ENCODE results near the gene ARHGEF17. TPM values are rescaled to one million over a fixed set of nuclear protein-coding genes. Genes with fewer than 3 reads are reported as not detected.

The ARHGEF17 gene
- total and polyA plus RNA-seq, 2 of the 13 experiments (the other 11 are each of a cell fraction or from before 2014, with no cell fraction given): 10.7 to 28.8 TPM

DNA sequence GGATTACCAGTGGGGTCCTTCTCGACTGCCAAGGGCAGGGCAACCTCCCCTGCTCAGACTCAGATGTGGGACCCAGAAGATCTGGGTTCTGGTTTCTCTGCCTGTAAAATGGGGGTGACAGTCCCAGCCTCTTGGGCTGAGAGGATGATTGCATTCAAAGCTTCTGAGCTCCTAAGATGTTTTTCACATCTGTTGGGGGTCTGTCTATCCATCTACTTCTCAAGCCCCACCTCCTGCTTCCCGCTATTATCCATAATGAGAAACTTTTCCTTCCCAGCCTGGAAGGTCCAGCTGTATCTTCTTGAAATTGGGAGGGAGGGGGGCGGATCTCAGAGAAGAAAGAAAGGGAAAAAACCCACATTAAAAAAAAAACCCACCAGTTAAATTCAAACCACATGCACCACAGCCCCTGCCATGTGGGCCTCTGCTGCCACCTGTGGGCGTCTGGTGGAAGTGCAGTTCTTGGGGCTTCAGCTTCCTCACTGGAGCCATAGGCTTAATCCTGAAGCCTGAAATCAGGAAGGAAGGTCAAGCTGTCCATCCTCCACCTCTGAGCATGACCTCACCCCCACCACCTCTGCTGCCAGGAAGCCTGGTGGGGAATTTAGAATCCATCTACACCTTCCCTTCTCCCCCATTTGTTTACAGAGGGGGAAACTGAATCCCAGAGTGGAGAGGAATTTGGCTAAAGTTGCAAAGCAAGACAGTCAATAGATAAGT, 27.3 kb downstream of the ARHGEF17 start (continued):
- TF ChIP-seq, protein P1, sequence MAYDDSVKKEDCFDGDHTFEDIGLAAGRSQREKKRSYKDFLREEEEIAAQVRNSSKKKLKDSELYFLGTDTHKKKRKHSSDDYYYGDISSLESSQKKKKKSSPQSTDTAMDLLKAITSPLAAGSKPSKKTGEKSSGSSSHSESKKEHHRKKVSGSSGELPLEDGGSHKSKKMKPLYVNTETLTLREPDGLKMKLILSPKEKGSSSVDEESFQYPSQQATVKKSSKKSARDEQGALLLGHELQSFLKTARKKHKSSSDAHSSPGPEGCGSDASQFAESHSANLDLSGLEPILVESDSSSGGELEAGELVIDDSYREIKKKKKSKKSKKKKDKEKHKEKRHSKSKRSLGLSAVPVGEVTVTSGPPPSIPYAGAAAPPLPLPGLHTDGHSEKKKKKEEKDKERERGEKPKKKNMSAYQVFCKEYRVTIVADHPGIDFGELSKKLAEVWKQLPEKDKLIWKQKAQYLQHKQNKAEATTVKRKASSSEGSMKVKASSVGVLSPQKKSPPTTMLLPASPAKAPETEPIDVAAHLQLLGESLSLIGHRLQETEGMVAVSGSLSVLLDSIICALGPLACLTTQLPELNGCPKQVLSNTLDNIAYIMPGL (CRISPR knock-in tag; IDR thresholded peaks at IDR 0.05; ENCODE audit: borderline replicate concordance in 1 of 2, low read depth in 1 of 2): 0 out of 4 replicates have a peak, but pooled peaks have one; percentile 23 to 44
- TF ChIP-seq, protein P2, sequence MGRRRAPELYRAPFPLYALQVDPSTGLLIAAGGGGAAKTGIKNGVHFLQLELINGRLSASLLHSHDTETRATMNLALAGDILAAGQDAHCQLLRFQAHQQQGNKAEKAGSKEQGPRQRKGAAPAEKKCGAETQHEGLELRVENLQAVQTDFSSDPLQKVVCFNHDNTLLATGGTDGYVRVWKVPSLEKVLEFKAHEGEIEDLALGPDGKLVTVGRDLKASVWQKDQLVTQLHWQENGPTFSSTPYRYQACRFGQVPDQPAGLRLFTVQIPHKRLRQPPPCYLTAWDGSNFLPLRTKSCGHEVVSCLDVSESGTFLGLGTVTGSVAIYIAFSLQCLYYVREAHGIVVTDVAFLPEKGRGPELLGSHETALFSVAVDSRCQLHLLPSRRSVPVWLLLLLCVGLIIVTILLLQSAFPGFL (CRISPR knock-in tag; IDR thresholded peaks at IDR 0.05): no peak
- 0 out of 2 replicates have a peak, but pooled peaks have one; percentile 17 for TF ChIP-seq SALL1 (CRISPR knock-in tag; IDR thresholded peaks at IDR 0.05)
- TF ChIP-seq THAP11 (CRISPR knock-in tag; IDR thresholded peaks at IDR 0.05): 0 out of 2 replicates have a peak, but pooled peaks have one; percentile 19
- no peak for TF ChIP-seq ZNF570 (CRISPR knock-in tag; IDR thresholded peaks at IDR 0.05; ENCODE audit: borderline replicate concordance)
- 0 out of 2 replicates have a peak, but pooled peaks have one; percentile 13 for TF ChIP-seq ETV5 (CRISPR knock-in tag; IDR thresholded peaks at IDR 0.05; ENCODE audit: borderline replicate concordance)
- no peak for TF ChIP-seq ZBTB21 (CRISPR knock-in tag; IDR thresholded peaks at IDR 0.05)

DNA sequence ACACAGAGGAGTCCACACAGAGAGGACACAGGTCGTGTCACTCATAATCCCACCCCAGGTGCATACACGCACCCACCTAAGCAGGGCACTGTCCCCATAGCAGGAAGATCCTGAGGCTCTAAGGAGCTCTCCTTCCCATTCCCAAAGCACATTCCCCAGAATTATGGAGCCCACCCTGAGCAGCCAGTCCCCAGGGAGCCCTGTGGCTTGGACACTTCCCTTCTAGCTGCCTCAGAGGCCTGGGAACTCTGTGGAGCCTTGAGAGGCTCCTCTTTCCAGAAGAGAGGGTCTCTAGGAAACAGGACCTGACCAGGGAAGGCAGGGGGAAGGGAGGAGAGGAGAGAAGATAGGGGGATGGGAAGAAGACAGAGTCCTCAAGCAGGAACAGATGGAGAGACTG, 29.8 kb downstream of the ARHGEF17 start:
- Histone ChIP-seq H4K20me1 (ENCODE audit: insufficient read depth, low read length) (peaks cover 11% of the 10 kb centered on the region), H2AFZ (ENCODE audit: low read length) (no peak overlapping the region), H3K4me1 (ENCODE audit: insufficient read depth, low read length) (peaks cover 31% of the 10 kb centered on the region), H3K27ac (ENCODE audit: extremely low read length, insufficient read depth, low read length) (no peak overlapping the region), H3K79me2 (ENCODE audit: insufficient read depth, low read length) (peaks cover 21% of the 10 kb centered on the region), H3K4me2 (ENCODE audit: low read depth, low read length) (no peak overlapping the region), H3K36me3 (replicated peaks in 1 of 2; ENCODE audit: control insufficient read depth in 1 of 2, insufficient read depth in 2 of 2, low read length in 2 of 2) (peaks cover 6 to 38% of the 10 kb centered on the region in 2 experiments; a peak in 4 of 5 replicates), H3K4me3 (replicated peaks in 1 of 3; ENCODE audit: insufficient read depth in 1 of 3, low read depth in 2 of 3, low read length in 3 of 3) (no peak overlapping the region), H3K9me3 (ENCODE audit: low read length) (no peaks in the 10 kb centered on the region), H3K27me3 (ENCODE audit: control insufficient read depth in 1 of 2, insufficient read depth in 2 of 2, low read length in 2 of 2) (no peaks in the 10 kb centered on the region), H3K9ac (ENCODE audit: insufficient read depth, low read depth, low read length) (no peak overlapping the region)
- FAIRE-seq (no peak), DNase-seq (ENCODE audit: low spot score) (no peak), ATAC-seq (no peak)
- intact Hi-C loops (cut with micrococcal nuclease; ENCODE audit: unreplicated experiment) (no loop called here), in situ Hi-C loops (cut with HindIII; ENCODE audit: extremely low pct_ligation_motif_present, low pct_unique_long_range_greater_than_20kb) (no loop called here)
- no TSS peak for BruUV-seq (replicated peaks)
- POLR2A ChIA-PET: interaction anchor here (6.2 kb wide), 1 partner anchor 31 kb away, joined by 124 read pairs; the partner anchor contains the start of gene ARHGEF17
- 100% methylated on average over 2 of the region's 2 CpGs for WGBS (ENCODE audit: low lambda C conversion rate)
- CTCF ChIA-PET (ENCODE audit: low intra/inter-chr PET ratio, low total read pairs): no interaction called here
- TF ChIP-seq RXRB (CRISPR knock-in tag; IDR thresholded peaks at IDR 0.05; ENCODE audit: borderline replicate concordance): no peak
- no peak for TF ChIP-seq ZNF230 (CRISPR knock-in tag; IDR thresholded peaks at IDR 0.05)
- no peak for TF ChIP-seq TOPORS (CRISPR knock-in tag; IDR thresholded peaks at IDR 0.05)
- TF ChIP-seq CBX5 (CRISPR knock-in tag; IDR thresholded peaks at IDR 0.05; ENCODE audit: borderline replicate concordance): no peak
- no peak for TF ChIP-seq PHF21A (CRISPR knock-in tag; IDR thresholded peaks at IDR 0.05)
- TF ChIP-seq, protein P3, sequence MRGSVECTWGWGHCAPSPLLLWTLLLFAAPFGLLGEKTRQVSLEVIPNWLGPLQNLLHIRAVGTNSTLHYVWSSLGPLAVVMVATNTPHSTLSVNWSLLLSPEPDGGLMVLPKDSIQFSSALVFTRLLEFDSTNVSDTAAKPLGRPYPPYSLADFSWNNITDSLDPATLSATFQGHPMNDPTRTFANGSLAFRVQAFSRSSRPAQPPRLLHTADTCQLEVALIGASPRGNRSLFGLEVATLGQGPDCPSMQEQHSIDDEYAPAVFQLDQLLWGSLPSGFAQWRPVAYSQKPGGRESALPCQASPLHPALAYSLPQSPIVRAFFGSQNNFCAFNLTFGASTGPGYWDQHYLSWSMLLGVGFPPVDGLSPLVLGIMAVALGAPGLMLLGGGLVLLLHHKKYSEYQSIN (CRISPR knock-in tag; IDR thresholded peaks at IDR 0.05; ENCODE audit: borderline replicate concordance): no peak
- no peak for TF ChIP-seq ZNF180 (CRISPR knock-in tag; IDR thresholded peaks at IDR 0.05; ENCODE audit: borderline replicate concordance, low read depth)

All from HepG2 (cell line).